Stimulated activated CD4-positive, alpha-beta T cell treated with anti-CD3 and anti-CD28 coated beads, TNF-alpha, amount 100 ng/mL, for 24 hours (primary cell): Measurements from ENCODE around the gene TOMM70.
A peak's percentile ranks its signal among the peaks of the same experiment; 100 is the strongest.
"Not testable (repeated sequence)": the region's sequence is repeated elsewhere in the genome, so short reads cannot be mapped to it uniquely, and the experiment has no call there.

ENCODE experiments used
- DNase-seq, 3 experiments: peaks; one replicate each; pipeline ENCODE4 v3.0.0-alpha.2; 2020; ENCODE audit warnings: low read depth in 3 of 3

The TOMM70 gene

DNA sequence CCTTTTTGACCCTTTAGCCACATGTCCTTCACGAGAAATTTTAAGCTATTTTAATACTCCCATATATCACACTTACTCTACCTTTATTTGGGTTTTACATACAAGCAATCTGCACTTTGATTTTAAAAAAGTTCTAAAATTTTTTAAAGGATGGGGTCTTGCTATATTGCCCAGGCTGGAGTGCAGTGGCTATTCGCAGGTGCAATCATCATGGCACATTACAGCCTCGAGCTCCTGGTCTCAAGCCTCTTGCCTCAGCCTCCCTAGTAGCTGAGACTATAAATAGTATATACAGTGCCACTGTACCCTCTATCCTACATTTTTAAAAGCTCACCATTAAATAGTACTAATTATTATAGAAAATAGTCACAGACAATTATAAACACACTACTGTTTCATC is 36.5 kb downstream of the TOMM70 start:
- no peak for DNase-seq

DNA sequence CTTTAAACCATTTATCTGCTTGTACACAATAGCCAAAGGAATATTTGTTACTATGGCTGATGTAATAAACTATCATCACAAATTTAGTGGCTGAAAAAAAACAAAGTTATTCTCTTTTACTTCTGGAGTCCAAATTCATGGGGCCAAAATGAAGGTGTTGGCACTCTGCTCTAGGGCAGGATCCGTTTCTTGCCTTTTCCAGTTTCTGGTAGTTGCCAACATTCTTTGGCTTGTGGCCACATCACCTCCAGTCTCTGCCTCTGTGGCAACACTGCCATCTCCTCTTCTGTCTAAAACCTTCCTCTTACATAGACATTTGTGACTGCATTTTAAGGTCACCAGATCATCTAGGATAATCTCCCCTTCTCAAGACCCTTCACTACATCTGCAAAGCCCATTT is 39.0 kb downstream of the TOMM70 start:
- DNase-seq: no peak

DNA sequence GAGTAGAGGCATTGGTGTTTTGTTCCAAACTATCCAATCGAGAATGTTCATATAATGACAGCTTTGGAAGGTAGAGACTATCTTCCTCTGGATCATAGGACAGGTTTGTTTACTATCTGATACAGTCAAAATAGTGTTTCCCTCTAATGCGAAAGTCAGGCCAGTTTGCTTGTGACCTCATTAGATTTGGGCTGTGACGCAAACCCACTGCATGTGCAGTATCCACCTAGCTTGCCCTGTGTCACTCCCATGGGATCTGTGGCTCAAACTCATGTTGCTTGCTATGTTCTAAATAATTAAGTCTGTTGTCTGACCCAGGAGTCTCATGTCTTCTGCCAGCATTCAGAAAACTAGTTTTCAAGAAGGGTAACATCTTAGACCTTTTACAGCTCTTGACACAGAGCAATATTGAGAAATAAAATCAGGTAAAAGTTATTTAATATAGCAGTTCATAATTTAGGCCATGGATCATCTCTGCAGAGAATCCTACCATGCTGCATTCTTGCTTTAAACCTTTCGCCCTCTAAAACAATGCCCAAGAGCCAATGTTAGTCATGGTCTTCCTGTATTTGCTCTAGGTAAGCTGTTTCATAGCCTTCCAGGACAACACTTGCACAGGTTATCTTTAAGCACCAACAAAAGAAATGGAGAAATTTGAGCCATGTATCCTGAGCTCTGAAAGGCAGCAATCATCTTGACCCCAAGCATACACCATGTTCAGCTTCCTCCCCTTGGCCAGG is 40.0 kb downstream of the TOMM70 start:
- no peak for DNase-seq

DNA sequence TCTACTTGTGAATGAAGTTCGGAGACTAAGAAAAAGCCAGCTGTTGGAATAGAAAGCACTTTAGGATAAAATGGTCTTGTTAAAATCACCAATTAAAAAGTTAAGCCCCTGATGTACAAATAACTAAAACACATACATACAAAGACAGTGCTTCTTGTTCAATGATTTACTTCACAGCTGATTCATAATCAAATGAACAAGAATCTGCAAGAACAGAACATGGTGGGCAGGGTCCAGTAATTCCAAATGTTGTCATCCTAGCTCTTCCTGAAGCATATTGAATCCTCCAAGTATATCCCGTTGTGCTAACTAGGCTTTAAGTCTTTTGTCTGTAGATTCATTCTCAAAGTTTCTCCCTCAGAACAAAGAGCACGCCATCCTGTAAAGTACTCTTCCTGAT is 41.9 kb downstream of the TOMM70 start:
- DNase-seq: no peak

DNA sequence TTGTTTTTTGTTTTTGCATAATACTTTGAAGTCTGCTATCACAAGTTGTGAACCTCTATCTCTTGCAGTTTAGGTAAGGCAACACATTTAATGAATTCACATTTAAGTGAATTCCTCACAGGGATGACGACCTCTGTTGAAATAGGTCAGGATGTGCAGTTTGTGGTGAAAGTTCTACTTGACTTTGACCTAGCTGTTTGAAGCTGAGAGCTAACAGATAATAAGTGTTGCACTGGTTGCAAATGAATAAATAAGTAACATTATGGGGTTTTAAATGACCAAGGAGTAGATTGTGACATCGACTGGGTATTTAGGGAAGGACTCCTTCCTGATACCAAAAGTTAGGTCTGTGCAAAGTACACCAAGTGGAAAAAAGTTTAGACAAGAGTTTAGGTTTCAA is 42.5 kb downstream of the TOMM70 start:
- no peak for DNase-seq

DNA sequence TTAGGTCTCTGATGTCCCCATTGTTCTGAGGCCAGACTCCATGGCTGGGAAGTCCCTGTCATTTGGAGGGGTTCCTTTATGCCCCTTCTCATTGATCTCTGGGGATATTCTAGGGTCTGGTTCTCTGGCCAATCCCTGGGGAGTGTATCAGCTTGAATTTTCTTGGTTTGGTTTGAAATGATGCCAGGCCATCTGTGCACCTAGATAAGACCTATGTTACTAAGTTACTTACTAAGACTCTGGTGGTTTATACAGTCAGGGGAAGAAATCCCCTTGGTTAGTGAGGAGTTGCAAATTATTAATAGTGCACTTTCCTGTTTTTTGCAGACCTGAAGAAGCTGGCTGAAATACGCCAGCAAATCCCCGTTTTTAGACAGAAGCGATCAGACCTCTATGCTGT is 46.0 kb downstream of the TOMM70 start:
- no peak for DNase-seq

DNA sequence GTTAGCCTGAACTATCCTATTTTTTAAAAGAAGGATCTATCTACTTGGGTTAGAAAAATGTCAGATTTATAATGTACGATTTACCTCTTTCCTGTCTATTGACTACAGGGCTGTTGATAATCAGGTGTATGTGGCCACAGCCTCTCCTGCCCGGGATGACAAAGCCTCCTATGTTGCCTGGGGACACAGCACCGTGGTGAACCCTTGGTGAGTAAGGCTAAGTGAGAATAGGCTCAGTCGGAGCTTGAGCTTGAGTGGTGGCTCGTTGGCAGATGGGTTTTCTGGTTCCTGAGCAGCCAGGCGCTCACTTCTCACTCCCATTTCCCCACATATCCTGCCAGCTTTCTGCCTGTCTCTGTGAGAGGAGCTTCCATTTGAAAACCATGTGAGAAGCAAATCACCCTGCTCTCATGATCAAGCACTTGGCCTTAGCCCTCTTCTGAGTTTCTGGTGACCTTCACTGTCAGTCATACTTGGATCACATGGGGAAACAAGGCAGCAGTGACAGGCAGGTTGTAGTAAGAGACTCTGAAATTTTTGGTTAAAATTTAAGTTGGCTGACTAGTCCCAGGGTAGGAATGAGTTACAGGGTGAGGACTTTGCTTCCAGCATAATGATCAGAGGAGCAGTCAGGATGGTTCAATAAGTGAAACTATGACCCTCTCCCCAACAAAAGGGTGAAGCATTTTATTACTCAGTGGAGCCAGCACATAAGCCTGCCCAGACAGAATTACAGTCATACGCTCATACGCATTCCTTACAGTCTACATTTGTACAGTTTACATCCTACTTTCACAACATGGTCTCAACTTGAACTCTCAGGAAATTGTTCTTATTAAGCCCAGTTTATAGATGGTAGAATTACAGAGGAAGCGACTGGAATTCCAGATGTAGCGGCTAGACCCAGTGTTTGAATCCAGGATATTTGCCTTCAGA is 48.3 kb downstream of the TOMM70 start:
- no peak for DNase-seq

DNA sequence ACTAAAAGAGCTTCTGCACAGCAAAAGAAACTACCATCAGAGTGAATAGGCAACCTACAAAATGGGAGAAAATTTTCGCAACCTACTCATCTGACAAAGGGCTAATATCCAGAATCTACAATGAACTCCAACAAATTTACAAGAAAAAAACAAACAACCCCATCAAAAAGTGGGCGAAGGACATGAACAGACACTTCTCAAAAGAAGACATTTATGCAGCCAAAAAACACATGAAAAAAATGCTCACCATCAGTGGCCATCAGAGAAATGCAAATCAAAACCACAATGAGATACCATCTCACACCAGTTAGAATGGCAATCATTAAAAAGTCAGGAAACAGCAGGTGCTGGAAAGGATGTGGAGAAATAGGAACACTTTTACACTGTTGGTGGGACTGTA is 49.1 kb downstream of the TOMM70 start:
- not testable (repeated sequence) for DNase-seq

DNA sequence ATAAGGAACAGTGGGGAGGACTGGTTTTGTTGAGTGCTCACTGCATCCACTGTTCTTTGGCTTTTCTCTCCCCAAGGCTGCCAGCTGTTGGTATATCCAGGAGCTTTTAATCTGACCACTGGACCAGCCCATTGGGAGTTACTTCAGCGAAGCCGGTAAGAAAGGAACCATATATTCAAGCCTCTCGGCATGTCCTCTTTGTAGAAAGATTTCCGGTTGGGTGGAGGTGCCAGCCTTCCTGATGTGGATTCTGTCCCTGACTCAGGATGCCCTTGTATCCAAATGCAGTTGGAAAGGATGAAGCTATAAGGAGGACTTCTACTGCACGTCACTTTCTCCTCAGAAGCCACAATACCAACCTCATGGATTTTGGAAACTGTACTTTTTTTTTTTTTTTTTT is 52.2 kb downstream of the TOMM70 start:
- no peak for DNase-seq

DNA sequence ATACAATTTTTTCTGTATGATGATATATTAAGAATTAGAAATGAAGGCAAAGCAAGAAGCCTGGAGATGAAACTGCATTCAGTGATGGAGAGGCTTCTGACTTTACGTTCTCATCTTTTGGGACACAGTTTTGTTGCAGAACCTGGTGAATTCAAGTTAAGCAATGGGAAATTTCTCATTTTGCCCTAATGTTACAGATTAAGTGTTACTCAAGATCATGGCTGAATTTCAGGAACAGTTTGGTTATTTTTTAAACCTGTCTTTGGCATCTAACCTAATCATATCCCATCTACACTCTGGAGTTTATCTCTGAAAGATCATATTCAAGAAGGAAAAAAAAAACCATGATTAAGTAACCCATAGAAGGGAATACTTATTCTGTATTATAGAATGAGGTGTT is 60.4 kb downstream of the TOMM70 start:
- DNase-seq: no peak

DNA sequence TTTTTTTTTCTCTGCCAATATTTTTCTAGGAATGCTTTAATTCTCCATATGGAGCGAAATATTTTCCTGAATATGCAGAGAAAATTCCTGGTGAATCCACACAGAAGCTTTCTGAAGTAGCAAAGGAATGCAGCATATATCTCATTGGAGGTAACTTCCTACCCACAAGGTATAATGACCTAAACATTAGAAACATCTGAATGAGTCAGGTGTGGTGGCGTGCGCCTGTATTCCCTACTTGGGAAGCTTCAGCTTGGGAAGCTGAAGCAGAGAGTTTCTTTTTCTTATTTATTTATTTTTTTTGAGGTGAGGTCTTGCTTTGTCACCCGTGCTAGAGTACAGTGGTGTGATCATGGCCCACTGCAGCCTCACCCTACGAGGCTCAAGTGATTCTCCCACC is 61.1 kb downstream of the TOMM70 start:
- no peak for DNase-seq

DNA sequence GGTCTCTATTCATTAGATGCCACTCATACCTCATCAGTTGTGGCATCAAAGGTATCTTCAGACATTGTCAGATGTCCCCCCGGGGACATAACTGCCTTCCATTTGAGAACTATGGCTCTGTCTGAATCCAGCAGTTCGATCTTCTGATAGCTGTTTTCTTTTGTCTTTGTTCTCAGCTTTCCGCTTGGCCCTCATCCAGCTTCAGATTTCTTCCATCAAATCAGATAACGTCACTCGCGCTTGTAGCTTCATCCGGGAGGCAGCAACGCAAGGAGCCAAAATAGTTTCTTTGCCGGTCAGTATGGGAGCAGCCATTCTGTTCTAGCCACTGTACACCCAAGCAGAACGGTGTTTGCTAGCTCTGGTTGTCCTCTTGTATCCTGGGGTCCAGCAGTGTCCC is 62.0 kb downstream of the TOMM70 start:
- no peak for DNase-seq

DNA sequence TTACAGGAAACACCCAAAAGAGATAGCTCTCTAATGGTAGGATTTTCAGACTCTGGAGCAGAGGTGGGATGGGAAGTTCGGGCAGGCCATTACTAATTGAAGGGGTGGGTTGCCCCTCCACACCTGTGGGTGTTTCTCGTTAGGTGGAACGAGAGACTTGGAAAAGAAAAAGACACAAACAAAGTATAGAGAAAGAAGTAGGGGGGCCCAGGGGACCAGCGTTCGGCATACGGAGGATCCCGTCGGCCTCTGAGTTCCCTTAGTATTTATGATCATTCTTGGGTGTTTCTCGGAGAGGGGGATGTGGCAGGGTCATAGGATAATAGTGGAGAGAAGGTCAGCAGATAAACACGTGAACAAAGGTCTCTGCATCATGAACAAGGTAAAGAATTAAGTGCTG is 64.7 kb downstream of the TOMM70 start:
- DNase-seq: not testable (repeated sequence)

DNA sequence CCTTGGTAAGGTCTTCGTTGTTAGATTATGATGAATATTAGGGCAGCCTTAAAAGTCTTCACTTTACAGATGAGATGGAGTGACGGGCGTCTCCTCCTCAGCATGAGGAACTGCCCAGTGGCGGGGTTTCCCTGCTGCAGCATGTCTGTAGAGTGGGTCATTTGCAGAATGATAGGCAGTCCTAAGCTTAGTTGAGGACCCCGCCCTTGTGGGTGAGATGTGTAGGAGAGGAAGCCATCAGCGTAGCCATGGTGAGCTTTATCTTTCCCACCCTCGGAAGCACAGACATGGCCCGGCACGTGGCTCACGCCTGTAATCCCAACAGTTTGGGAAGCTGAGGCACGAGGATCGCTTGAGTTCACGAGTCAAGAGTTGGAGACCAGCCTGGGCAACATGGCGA is 65.5 kb downstream of the TOMM70 start:
- peak in 2 of 3 experiments; percentile 5 to 15 for DNase-seq

DNA sequence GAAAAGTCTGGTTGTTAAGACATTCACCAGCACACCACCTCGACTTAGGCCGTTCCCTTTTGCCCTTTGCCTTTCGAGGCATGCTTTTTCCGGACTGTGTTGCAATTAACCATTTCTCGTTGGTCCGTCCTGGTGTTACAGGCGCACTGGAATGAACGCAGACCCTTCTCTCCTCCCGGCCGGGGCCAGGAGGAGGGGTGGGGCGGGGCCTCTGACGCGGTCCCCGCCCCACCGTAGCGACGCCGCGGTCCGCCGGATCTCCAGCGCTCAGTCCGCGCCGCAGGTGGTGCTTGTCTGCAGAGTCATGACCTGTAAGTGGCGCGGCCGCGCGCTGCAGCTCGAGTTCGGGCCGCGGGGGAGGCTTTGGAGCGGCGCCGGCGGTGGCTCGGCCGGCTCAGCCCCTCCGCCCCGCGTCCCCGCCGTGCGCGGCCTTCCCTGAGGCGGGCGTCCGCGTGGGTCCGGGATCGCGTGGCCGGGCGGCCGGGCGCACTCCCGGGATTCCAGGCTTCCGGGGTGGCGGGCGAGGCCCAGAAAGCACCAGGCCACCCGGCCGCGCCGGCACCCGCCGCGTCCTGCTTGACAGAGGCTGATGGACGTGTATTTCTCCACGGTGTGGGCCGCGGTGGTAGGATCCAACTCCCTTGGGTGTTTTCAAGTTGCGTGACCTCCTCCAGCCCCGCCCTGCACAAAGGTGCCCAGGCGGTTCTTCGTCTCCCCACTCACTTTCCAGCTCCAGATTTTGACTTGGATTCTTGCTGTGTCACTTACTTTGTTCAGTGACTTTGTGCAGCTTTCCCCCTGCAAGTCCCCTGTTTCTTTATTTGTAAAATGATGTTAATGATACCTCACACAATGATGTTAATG is 66.2 kb downstream of the TOMM70 start, which contains the start of gene NIT2:
NIT2 (plus strand) TSS at position 270 of the 864 bp plus-strand sequence; CDS start at position 305, 35 bp downstream.
- DNase-seq: peak; percentile 61 to 81 (median 67)

DNA sequence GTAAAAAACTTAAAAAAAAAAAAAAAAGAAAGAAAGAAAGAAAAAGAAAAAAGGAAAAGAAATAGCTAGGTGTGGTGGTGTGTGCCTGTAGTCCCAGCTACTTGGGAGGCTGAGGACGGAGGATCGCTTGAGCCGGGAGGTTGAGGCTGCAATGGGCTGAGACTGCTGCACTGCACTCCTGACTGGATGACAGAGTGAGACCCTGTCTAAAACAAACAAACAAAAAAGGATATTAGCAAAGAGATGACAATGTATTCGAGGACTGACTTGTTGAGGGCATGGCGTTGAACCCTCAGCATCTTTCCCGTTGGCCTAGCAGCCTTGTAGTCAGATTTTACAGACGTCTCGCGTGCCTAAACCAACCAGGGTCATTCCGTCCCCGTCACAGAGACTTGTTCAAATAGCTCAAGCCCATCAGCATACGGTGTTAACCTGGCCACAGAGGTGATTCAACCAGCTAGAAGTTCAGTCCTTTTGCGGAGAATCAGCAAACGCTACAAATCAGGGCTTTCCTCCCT is 66.9 kb downstream of the TOMM70 start:
- no peak for DNase-seq

DNA sequence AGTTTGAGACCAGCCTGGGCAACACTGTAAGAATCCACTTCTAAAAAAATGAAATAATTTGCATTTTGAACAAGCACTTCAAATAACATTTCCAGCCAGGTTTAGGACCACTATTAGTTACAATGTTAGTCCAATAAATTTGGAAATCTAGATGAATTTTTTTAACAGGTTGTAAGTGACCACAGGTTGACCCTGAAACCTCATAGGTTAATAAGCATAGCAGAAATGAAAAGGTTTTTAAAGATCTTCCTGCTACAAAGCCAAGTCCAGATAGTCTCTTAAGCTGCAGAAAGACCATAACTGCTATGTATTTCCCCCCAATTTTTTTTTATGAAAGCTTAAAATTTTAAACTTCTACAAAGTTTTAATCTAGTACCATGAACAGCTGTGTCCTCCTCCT is 67.8 kb downstream of the TOMM70 start:
- DNase-seq: no peak

DNA sequence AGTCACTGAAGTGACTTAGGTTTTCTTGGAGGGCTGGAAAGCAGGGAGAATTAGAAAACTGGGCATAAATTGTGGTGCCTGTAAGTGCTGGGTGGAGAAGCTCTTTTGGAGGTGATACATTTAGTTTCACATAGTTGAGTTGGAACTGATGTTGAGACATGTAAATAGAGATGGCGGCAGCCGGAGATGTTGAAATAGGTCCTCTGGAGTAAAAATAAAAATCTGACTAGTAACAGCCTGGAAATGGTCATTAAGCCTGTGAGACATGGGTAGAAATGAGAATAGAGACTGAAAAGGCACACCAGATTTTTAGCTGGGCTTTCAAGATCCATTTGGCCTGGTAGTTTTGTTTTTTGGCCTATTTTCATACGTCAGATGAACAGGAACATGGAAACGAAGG is 69.2 kb downstream of the TOMM70 start:
- DNase-seq: no peak

DNA sequence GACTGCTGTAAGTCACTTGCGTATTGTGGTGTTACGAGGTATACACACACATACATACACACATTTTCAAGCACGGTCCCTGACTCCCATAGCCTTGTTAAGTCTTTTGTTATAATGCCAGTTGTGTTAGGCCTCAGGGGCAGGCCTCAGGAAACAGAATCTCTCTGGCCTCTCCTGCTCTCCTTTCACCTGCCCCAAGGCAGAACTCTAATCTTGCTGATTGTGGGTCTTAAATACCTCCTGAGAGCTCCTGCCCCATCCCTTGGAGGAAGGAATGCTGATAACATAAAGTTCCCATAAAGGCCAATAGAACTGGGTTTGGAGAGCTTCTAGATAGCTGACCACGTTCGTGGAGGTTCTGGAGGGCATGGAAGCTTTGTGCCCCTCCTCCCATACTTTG is 70.2 kb downstream of the TOMM70 start:
- no peak for DNase-seq

DNA sequence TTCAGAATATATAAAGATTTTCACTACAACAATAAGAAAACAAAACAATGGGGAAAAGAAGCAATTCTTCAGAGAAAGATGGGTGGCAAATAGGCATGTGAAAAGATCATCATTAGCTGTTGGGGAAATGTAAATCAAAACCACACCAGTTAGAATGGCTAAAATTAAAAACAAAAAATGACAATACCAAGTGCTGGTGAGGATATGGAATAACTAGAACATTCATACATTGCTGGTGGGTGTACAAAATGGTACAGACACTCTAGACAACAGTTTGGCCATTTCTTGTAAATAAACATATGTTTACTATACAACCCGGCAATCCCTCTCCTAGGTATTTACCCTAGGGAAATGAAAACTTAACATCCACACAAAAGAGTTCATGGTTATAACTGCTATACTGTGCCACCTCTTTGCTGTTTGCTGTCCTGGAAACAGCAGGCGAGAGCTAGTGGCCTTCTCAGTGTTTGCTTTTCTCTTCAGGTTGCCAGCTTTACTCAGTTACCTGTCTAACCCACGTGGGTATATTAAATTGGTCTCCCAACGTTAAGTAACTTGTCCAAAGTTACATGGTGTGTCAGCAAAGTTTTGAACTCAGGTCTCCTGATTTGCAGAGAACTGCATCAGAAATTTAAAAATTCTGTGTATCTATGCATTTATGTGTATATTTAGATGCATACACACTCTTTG is 70.9 kb downstream of the TOMM70 start:
- no peak for DNase-seq

DNA sequence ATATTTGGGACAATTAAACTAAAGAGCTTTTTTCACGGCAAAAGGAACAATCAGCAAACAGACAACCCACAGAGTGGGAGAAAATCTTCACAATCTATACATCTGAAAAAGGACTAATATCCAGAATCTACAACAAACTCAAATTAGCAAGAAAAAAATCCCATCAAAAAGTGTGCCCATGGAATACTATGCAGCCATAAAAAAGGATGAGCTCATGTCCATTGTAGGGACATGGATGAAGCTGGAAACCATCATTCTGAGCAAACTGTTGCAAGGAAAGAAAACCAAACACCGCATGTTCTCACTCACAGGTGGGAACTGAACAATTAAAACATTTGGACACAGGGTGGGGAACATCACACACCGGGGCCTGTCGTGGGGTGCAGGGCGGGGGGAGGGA is 73.5 kb downstream of the TOMM70 start:
- DNase-seq: not testable (repeated sequence)
